Dendritic cell treated with granulocyte-macrophage colony-stimulating factor and Interleukin-4, amounts not matched to agents 40 ng/mL and 50 ng/mL, for 4 days (primary cell): ENCODE results near the gene GDPGP1.
A peak's percentile ranks its signal among the peaks of the same experiment; 100 is the strongest.
"Not testable (repeated sequence)": the region's sequence is repeated elsewhere in the genome, so short reads cannot be mapped to it uniquely, and the experiment has no call there.

Experiments used
- H3K27ac Mint-ChIP-seq: one replicate; pipeline ENCODE4 v1.8.0; 2022; ENCODE audit warnings: mild to moderate bottlenecking, mixed read lengths
- H3K27me3 Mint-ChIP-seq: one replicate; pipeline ENCODE4 v1.8.0; 2022; ENCODE audit warnings: mild to moderate bottlenecking, mixed read lengths
- H3K36me3 Mint-ChIP-seq: one replicate; pipeline ENCODE4 v1.8.0; 2022; ENCODE audit warnings: low read depth, mixed read lengths
- H3K4me1 Mint-ChIP-seq: one replicate; pipeline ENCODE4 v1.8.0; 2022; ENCODE audit warnings: low read depth, mixed read lengths
- H3K4me3 Mint-ChIP-seq: one replicate; pipeline ENCODE4 v1.8.0; 2022; ENCODE audit warnings: mild to moderate bottlenecking, moderate library complexity, mixed read lengths
- H3K9me3 Mint-ChIP-seq: one replicate; pipeline ENCODE4 v1.8.0; 2022; ENCODE audit warnings: mixed read lengths
- intact Hi-C: fragments of 100-400 bp; cut with micrococcal nuclease; formaldehyde crosslinking; loops from one replicate; pipeline ENCODE4 v1.15.0; 2022

GDPGP1 gene, protein sequence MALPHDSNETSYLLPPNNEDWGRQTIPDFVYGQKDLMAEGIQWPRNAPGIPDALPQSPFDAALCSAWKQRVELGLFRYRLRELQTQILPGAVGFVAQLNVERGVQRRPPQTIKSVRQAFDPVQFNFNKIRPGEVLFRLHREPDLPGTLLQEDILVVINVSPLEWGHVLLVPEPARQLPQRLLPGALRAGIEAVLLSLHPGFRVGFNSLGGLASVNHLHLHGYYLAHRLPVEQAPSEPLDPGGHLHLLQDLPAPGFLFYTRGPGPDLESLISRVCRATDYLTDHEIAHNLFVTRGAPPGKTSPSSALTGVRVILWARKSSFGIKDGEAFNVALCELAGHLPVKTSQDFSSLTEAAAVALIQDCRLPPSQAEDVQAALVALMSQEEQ

DNA sequence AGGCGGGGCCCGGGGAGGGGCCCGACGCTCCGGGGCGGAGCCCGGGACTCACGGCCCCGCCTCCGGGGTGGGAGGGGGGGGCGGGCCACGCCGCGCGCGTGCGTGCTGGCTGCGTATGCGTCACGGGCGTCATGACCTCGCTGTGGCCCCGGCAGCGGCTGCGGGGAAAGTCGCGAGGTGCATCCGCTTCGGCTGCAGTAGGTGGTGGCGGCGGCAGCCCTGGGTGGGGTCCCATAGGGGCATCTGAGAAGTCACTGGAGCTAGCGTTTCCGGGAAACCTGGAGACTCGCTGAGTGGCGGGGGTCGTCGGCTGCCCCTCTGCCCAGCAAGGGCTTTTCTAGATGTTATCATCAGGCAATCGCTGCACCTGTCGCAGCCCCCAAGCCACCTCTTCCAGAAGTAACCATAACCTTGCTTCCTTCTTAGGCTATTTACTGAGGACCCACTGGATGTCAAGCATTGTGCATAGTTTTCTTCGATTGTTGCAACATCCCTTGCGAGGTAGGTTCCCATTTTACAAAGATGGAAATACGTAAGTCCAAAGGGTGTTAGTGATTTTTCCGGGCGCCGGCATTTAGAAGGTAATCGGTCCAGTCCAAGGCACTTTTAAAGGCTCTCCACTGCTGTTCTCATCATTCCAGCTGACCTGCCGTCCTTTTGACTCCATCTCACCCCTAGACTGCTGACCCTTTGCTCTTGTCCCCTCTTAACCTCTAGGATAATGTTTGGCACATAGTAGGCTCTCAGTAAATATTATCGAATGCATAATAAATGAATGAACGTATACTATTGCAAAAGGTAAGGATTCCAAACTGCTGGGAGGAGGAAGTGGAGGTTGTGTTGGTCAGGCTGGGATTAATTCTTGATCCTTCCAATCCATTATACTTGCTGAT lies at the start of gene GDPGP1:
GDPGP1 (plus strand) TSS at position 114 of the 893 bp plus-strand sequence. CDS start 6,700 bp downstream, outside the sequence.
- intact Hi-C loops: loop anchor here (1.0 to 2.0 kb wide), 2 partner anchors 15 to 30 kb away; partner anchors contain the start of genes NGRN and TTLL13
- H3K4me1 Mint-ChIP-seq: peaks cover 49% of the 10 kb centered on the region
- H3K9me3 Mint-ChIP-seq: no peaks in the 10 kb centered on the region
- H3K27ac Mint-ChIP-seq: peak within 1 kb of the TSS; percentile 83
- H3K4me3 Mint-ChIP-seq: peak within 1 kb of the TSS; percentile 79
- H3K27me3 Mint-ChIP-seq: no peaks in the 10 kb centered on the region
- peaks cover 65% of the 10 kb centered on the region for H3K36me3 Mint-ChIP-seq

GRCh38 chr15:90184786-90185704 lies 49.0 kb upstream of the GDPGP1 start:
- peak overlapping the region; percentile 72 for H3K27ac Mint-ChIP-seq
- peaks cover 2% of the 10 kb centered on the region for H3K27me3 Mint-ChIP-seq
- H3K4me3 Mint-ChIP-seq: peak overlapping the region; percentile 85
- peaks cover 43% of the 10 kb centered on the region for H3K4me1 Mint-ChIP-seq
- no peaks in the 10 kb centered on the region for H3K9me3 Mint-ChIP-seq
- intact Hi-C loops: no loop called here
- no peaks in the 10 kb centered on the region for H3K36me3 Mint-ChIP-seq

GRCh38 chr15:90187257-90187868 lies 46.6 kb upstream of the GDPGP1 start:
- intact Hi-C loops: no loop called here
- peaks cover 59% of the 10 kb centered on the region for H3K4me1 Mint-ChIP-seq
- no peaks in the 10 kb centered on the region for H3K27me3 Mint-ChIP-seq
- no peaks in the 10 kb centered on the region for H3K36me3 Mint-ChIP-seq
- H3K4me3 Mint-ChIP-seq: no peak overlapping the region
- peak overlapping the region; percentile 37 for H3K27ac Mint-ChIP-seq
- no peaks in the 10 kb centered on the region for H3K9me3 Mint-ChIP-seq

DNA sequence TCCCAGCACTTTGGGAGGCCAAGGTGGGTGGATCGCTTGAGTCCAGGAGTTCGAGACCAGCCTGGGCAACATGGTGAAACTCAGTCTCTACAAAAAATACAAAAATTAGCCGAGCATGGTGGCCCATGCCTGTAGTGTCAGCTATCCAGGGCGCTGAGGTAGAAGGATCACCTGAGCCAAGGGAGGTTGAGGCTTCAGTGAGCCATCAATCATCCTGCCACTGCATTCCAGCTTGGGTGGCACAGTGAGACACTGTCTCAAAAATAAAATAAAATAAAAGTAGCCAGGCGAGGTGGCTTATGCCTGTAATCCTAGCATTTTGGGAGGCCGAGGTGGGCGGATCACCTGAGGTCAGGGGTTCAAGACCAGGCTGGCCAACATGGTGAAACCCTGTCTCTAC lies 45.9 kb upstream of the GDPGP1 start:
- intact Hi-C loops, H3K27me3 Mint-ChIP-seq, H3K36me3 Mint-ChIP-seq, H3K4me3 Mint-ChIP-seq, H3K9me3 Mint-ChIP-seq: not testable (repeated sequence)
- Mint-ChIP-seq H3K4me1 (peaks cover 65% of the 10 kb centered on the region), H3K27ac (peak overlapping the region; percentile 37)

DNA sequence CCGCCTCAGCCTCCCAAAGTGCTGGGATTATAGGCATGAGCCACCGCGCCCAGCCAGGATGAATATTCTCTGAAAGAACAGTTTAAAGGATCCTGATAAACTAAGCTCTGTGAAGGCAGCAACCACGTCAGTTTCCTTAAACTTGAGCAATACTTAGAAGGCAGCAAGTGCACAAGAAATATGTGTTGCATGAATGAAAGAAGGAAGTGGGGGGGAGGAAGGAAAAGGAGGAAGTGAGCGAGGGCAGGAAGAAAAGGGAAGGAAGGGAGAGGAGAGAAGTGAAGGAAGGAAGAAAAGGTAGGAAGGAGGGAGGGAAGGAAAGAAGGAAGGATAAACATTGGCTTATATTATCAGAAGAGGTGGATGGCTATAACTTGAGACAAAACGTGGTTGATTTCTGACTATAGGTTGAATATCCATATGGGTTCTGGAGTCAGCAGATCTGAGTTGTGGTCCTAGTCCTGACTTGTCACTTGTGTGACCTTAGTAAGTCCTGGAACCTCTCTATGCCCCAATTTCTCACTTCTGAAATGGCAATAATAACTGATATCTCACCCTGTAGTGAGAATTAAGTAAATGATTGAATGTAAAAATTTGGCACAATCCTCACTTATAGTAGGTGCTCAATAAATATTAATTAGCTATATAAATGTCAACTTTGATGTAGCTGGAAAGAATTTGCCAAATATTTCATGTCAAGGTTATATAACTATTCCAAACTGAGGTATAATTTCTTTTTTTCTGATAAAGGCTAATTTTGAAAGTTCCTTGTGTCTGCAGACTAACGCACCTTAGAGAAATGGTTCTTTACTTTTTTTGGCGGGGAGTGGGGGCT lies 44.9 kb upstream of the GDPGP1 start:
- intact Hi-C loops: no loop called here
- no peaks in the 10 kb centered on the region for H3K9me3 Mint-ChIP-seq
- H3K36me3 Mint-ChIP-seq: no peaks in the 10 kb centered on the region
- peak overlapping the region; percentile 73 for H3K27ac Mint-ChIP-seq
- H3K4me3 Mint-ChIP-seq: peak overlapping the region; percentile 26
- H3K27me3 Mint-ChIP-seq: no peaks in the 10 kb centered on the region
- H3K4me1 Mint-ChIP-seq: peaks cover 70% of the 10 kb centered on the region

GRCh38 chr15:90189781-90190467 lies 44.1 kb upstream of the GDPGP1 start:
- Mint-ChIP-seq H3K4me3 (no peak overlapping the region), H3K27ac (peak overlapping the region; percentile 31), H3K36me3 (peaks cover 3% of the 10 kb centered on the region), H3K4me1 (peaks cover 65% of the 10 kb centered on the region), H3K27me3 (no peaks in the 10 kb centered on the region), H3K9me3 (no peaks in the 10 kb centered on the region)
- intact Hi-C loops: no loop called here

DNA sequence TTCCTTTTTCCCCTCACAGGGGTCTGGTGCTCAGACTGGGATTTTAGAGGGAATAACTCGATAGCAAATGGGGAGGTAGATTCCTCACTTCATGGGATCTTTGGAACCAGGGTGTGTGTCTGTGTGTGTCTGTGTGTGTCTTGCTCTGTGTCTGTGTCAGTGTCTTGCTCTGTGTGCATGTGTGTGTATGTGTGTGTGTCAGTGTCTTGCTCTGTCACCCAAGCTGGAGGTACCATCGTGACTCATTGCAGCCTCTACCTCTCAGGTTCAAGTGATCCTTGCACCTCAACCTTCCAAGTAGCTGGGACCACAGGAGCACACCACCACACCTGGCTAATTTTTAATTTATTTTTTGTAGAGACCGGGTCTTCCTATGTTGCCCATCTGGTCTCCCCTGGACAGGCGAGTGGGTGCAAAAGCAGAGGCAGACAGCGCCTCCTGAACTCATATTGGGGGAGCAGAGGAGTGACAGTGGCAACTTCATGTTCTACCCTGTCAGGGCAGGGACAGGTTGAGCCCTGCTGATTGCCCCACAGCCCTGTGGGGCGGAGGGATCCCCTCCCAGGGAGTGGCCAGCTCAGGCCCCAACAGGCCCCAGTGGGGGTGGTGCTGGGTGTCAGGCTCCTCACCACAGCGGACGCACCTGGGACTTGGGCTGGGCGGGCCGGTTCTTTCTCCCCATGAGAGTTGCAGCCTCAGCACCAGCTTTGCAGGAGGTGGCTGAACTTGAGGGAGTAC lies 43.2 kb upstream of the GDPGP1 start:
- peaks cover 62% of the 10 kb centered on the region for H3K4me1 Mint-ChIP-seq
- no peak overlapping the region for H3K4me3 Mint-ChIP-seq
- peaks cover 11% of the 10 kb centered on the region for H3K36me3 Mint-ChIP-seq
- peak overlapping the region; percentile 31 for H3K27ac Mint-ChIP-seq
- intact Hi-C loops: no loop called here
- no peaks in the 10 kb centered on the region for H3K27me3 Mint-ChIP-seq
- no peaks in the 10 kb centered on the region for H3K9me3 Mint-ChIP-seq

DNA sequence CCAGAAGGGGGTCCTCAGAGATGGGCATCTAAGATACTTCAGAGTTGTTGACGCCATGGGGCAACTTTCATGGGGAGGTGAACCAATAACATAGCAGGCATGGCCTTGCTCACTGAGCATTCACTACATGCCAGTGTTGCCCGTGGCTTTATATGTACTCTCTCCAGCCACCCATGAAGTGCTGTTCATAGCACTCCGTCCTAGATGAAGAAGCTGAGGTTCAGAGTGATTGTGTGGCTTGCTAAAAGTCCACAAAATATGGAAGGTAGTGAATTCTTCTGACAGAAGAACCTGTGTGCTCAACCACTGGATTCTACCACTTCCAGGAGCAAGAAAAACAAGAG lies 42.7 kb upstream of the GDPGP1 start:
- Mint-ChIP-seq H3K4me1 (peaks cover 63% of the 10 kb centered on the region), H3K27me3 (no peaks in the 10 kb centered on the region), H3K27ac (peak overlapping the region; percentile 31), H3K9me3 (no peaks in the 10 kb centered on the region), H3K4me3 (no peak overlapping the region), H3K36me3 (peaks cover 11% of the 10 kb centered on the region)
- intact Hi-C loops: no loop called here

DNA sequence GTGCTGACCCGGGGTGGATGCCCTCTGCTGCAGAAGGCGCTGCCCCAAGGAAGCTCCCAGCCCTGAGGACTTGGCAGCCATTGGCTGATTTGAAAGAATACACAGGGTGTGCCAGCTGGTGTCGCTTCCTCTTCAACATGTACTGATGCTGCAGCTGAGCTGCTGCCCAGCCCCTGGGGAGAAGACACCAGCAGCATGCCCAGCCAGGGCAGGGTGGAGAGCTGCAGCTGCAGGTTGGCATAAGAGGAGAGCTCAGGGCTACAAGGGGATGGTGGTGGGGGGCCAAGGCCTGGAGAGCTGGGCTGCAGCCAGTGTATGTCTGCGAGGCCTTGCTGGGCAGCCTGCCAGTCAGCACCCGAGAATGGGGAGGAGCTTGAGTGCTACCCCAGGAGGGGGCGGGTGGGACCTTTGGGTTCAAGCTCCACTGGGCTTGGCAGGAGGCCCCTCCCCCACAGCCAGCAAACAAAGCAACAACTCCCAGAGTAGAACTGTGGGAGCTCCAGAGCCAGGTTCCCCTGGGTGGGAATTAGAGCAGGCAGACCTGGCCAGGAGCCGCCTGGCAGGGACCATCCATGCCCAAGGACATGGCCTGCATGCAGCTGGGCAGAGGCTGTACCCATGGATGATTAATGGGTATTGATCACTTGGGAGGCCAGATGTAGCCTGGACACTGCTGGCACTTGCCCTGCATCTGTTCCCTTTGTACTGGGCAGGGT lies 42.1 kb upstream of the GDPGP1 start:
- peaks cover 11% of the 10 kb centered on the region for H3K36me3 Mint-ChIP-seq
- intact Hi-C loops: no loop called here
- H3K4me3 Mint-ChIP-seq: peak overlapping the region; percentile 42
- H3K9me3 Mint-ChIP-seq: no peaks in the 10 kb centered on the region
- H3K4me1 Mint-ChIP-seq: peaks cover 62% of the 10 kb centered on the region
- peak overlapping the region; percentile 31 for H3K27ac Mint-ChIP-seq
- no peaks in the 10 kb centered on the region for H3K27me3 Mint-ChIP-seq

GRCh38 chr15:90192961-90193786 lies 40.8 kb upstream of the GDPGP1 start:
- Mint-ChIP-seq H3K4me1 (peaks cover 54% of the 10 kb centered on the region), H3K4me3 (peak overlapping the region; percentile 56), H3K36me3 (peaks cover 11% of the 10 kb centered on the region), H3K27me3 (no peaks in the 10 kb centered on the region), H3K9me3 (no peaks in the 10 kb centered on the region), H3K27ac (peak overlapping the region; percentile 84)
- intact Hi-C loops: no loop called here

DNA sequence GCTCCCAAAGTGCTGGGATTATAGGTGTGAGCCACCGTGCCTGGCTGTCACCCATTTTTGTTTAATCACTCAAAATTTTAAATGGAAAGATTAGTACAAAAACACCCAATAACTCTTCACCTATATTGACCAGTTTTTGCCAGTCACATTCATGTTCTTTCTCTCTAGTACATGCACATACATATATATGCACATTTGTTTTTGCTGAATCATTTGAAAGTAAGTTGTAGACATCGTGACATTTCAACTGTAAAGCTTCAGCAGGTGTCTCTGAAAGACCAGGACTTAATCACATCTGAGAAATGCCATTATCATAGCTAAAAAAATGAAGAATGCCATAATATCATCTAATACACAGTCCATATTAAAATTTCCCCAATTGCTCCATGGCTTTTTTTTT lies 39.4 kb upstream of the GDPGP1 start:
- H3K4me1 Mint-ChIP-seq: peaks cover 58% of the 10 kb centered on the region
- no peak overlapping the region for H3K27ac Mint-ChIP-seq
- H3K36me3 Mint-ChIP-seq: peaks cover 11% of the 10 kb centered on the region
- H3K27me3 Mint-ChIP-seq: no peaks in the 10 kb centered on the region
- no peaks in the 10 kb centered on the region for H3K9me3 Mint-ChIP-seq
- intact Hi-C loops: no loop called here
- no peak overlapping the region for H3K4me3 Mint-ChIP-seq
